Epithelial cell of proximal tubule (primary cell): ENCODE results near the gene LY6G6C. TPM values are rescaled to one million over a fixed set of nuclear protein-coding genes. Genes with fewer than 3 reads are reported as not detected.

Source experiments
- DNase-seq: peaks from one replicate; pipeline ENCODE4 v3.0.0-alpha.2; 2011; ENCODE audit warnings: low read depth
- H3K4me3 ChIP-seq: 2 replicates; pipeline ENCODE4 v1.5.1; 2011; ENCODE audit warnings: low read depth, mild to moderate bottlenecking, low read length
- CTCF ChIP-seq: conservative IDR thresholded peaks from 2 replicates; pipeline ENCODE4 v1.5.1; 2012; ENCODE audit warnings: low read depth, mild to moderate bottlenecking, low read length
- total RNA-seq: library from RNA; depleted of rRNA; stranded (reverse); fragments of >200 nt; gene quantifications from 2 replicates; pipeline ENCODE4 v1.2.3, GENCODE V29; 2015

Gene LY6G6C
- total RNA-seq, 1 donor from 2014 or later = not detected

GRCh38 chr6:31742894-31743293, 21.3 kb upstream of the LY6G6C start:
- DNase-seq = no peak
- H3K4me3 ChIP-seq = no peak overlapping the region
- no peak for TF ChIP-seq CTCF

DNA sequence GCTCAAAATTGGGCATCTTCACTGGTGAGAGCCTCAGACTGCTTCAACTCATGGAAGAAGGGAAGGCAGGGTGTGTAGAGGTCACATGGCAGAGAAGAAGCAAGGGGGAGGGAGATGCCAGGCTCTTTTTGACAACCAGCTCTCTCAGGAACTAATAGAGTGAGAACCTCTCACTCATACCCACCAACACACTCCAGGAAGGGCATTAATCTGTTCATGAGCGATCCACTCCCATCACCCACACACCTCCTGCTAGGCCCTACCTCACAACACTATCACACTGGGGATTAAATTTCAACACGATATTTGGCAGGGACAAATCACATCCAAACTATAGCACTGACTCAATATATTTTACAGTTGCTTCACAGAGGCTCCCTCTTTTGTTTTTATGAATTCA, 20.3 kb upstream of the LY6G6C start:
- no peak for TF ChIP-seq CTCF
- no peak for DNase-seq
- H3K4me3 ChIP-seq = no peak overlapping the region

DNA sequence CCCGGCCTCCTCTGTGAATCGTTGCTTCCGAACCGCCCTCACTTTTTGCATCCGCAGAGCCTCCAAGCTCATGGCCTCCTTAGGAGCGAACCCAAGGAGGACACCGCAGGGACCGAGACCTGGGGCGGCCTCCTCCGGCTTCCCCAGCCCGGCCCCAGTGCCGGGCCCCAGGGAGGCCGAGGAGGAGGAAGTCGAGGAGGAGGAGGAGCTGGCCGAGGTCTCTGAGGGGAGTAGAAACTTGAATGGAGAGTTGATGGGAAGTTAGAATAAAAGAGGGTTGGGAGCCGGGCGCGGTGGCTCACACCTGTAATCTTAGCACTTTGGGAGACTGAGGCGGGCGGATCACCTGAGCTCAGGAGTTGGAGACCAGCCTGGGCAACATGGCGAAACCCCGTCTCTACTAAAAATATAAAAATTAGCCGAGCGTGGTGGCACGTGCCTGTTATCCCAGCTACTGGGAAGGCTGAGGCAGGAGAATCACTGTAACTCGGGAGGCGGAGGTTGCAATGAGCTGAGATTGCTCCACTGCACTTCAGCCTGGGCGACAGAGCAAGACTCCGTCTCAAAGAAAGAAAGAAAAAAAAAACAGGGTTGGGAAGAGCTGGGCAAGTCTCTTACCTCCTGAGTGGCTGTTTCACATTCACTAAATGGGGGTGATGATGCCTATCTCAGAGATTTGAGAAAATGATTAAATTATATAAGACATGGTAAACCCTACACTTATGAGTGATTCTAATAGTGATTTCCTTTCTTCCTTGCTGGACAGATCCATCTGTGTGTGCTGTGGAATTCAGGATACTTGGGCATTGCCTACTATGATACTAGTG, 19.1 kb upstream of the LY6G6C start:
- no peak for DNase-seq
- H3K4me3 ChIP-seq = peak overlapping the region; percentile 71
- no peak for TF ChIP-seq CTCF

DNA sequence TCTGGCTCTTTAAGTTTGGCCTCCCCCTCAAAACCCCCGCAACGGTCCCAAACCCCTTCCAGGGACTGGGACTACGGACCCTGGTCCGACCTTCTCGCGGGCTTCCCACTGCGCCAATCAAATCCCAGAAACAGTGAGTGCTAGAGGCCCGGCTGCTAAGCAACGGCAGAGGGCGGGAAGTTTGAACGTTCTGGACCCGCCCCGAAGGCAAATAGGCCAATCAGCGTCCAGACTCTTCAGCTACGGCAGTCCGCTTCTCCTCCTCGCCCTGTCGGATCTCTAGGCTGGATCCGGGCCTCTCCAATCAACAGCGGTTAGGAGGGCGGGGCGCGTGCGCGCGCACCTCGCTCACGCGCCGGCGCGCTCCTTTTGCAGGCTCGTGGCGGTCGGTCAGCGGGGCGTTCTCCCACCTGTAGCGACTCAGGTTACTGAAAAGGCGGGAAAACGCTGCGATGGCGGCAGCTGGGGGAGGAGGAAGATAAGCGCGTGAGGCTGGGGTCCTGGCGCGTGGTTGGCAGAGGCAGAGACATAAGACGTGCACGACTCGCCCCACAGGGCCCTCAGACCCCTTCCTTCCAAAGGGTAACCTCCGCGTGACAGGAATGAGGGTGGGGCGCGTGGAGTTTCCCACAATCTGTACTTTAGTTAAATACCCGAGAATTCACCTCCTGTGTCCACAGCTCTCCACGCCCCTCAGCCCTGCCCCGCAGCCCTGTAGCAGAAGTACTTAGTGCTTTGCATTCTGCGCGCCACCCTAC, 18.3 kb upstream of the LY6G6C start, which contains the start of gene MSH5:
Gene MSH5 (plus strand): TSS at position 367 of the 758 bp plus-strand sequence. CDS start 462 bp downstream, outside the sequence.
- TF ChIP-seq CTCF = no peak
- peak; percentile 91 for DNase-seq
- peak within 1 kb of the TSS; percentile 71 for H3K4me3 ChIP-seq

- peak; percentile 87 for DNase-seq
- H3K4me3 ChIP-seq = peak overlapping the region; percentile 49
- TF ChIP-seq CTCF = peak; percentile 25
Observed at GRCh38 chr6:31737991-31738979, 16.7 kb upstream of the LY6G6C start.

DNA sequence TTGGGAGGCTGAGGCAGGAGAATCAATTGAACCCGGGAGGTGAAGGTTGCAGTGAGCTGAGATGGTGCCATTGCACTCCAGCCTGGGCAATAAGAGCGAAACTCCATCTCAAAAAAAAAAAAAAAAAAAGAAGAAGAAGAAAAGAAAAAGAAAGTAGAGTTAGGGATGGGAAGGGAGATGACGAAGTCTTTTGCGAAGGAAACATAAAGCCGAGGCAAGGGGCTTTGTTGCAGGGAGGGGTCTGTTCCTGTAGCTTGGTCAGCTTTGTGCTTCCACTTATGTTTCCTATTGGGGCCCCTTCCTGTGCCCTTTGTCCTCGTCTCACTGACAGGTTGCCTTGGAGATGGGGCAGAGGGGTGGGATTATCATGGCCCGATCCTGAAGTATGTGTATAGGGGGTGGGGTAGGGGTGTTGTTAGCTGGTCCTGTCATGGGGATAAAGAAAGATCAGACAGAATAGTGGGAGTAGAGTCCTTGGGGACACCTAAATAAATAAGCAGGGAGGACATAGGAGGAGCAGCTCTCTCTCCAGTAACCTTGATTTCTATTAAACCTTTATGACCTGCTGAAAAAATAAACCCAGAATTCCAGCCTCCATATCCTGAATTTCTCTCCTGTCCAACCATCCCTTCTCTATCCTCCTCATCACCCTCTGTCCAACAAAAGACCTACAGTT, 15.9 kb upstream of the LY6G6C start:
- H3K4me3 ChIP-seq = peak overlapping the region; percentile 49
- TF ChIP-seq CTCF = no peak
- DNase-seq = no peak
